SK-N-SH (cell line): ENCODE results near the gene ZNF74. TPM values are rescaled to one million over a fixed set of nuclear protein-coding genes. Genes with fewer than 3 reads are reported as not detected.
"Not testable (repeated sequence)": the region's sequence is repeated elsewhere in the genome, so short reads cannot be mapped to it uniquely, and the experiment has no call there.

Experiments used
- CTCF ChIA-PET: fragments of 300-600, 350-600 bp; formaldehyde crosslinking; extraction: SDS; loops from one replicate; lab custom pipeline; 2021; lab: Yijun Ruan, JAX
- POLR2A ChIA-PET: fragments of 350-600 bp; sonication (Branson Sonifier 250); formaldehyde crosslinking; extraction: SDS; loops from one replicate; lab custom pipeline; 2020; ENCODE audit warnings: antibody characterized with exemption, inconsistent platforms; lab: Yijun Ruan, JAX
- DNase-seq: peaks from one replicate; pipeline ENCODE4 v3.0.0; 2012
- H2AFZ ChIP-seq: fragments of 200-600 bp; sonication (generic); 2 replicates; pipeline ENCODE4 v1.8.1; 2016; ENCODE audit warnings: antibody characterized with exemption, mild to moderate bottlenecking, low read depth
- H3F3A ChIP-seq: fragments of 200-600 bp; sonication (generic); replicated peaks from 2 replicates; pipeline ENCODE3; 2016; ENCODE audit warnings: antibody characterized with exemption, mild to moderate bottlenecking; ENCODE audit not compliant: insufficient read depth
- H3K27ac ChIP-seq, 2 experiments: fragments of 200-500 bp in 1 of 2; fragments of 200-600 bp in 1 of 2; sonication (Bioruptor generic) in 1 of 2; sonication (generic), shearing (Covaris generic) in 1 of 2; 2 replicates each; pipeline versions ENCODE4 v1.5.1 to v1.6.1; 2014 to 2016; ENCODE audit warnings: low read depth in 2 of 2, inconsistent platforms in 1 of 2, low read length in 1 of 2, mild to moderate bottlenecking in 1 of 2, mixed read lengths in 1 of 2
- H3K27me3 ChIP-seq: fragments of 200-600 bp; sonication (generic), shearing (Covaris generic); 2 replicates; pipeline ENCODE4 v1.6.1; 2016; ENCODE audit warnings: mixed run types; ENCODE audit not compliant: insufficient read depth
- H3K36me3 ChIP-seq, 2 experiments: fragments of 200-500 bp in 1 of 2; fragments of 200-600 bp in 1 of 2; sonication (Bioruptor generic) in 1 of 2; sonication (generic) in 1 of 2; replicated peaks in 1 of 2; 2 replicates each; pipeline versions ENCODE3 to v1.5.1; 2014 to 2016; ENCODE audit warnings: low read length in 1 of 2, mild to moderate bottlenecking in 1 of 2; ENCODE audit not compliant: insufficient read depth in 2 of 2, control insufficient read depth in 1 of 2
- H3K4me1 ChIP-seq, 2 experiments: fragments of 200-500 bp in 1 of 2; fragments of 200-600 bp in 1 of 2; sonication (Bioruptor generic) in 1 of 2; sonication (generic), shearing (Covaris generic) in 1 of 2; 2 replicates each; pipeline versions ENCODE4 v1.5.1 to v1.6.1; 2014 to 2016; ENCODE audit warnings: low read depth in 1 of 2, low read length in 1 of 2, mixed run types in 1 of 2; ENCODE audit not compliant: insufficient read depth in 2 of 2, control insufficient read depth in 1 of 2
- H3K4me2 ChIP-seq: fragments of 200-600 bp; sonication (generic), shearing (Covaris generic); 2 replicates; pipeline ENCODE4 v1.6.1; 2017; ENCODE audit warnings: mixed run types
- H3K4me3 ChIP-seq, 2 experiments: fragments of 200-500 bp in 1 of 2; fragments of 200-600 bp in 1 of 2; sonication (Bioruptor generic) in 1 of 2; sonication (generic), shearing (Covaris generic) in 1 of 2; 2 replicates each; pipeline versions ENCODE4 v1.5.1 to v1.8.1; 2014 to 2016; ENCODE audit warnings: low read depth in 2 of 2, inconsistent platforms in 1 of 2, low read length in 1 of 2, mild to moderate bottlenecking in 1 of 2, mixed read lengths in 1 of 2, moderate library complexity in 1 of 2
- H3K79me2 ChIP-seq: fragments of 200-600 bp; sonication (generic); 2 replicates; pipeline ENCODE4 v1.8.1; 2017; ENCODE audit warnings: mild to moderate bottlenecking; ENCODE audit not compliant: insufficient read depth
- H3K9ac ChIP-seq: fragments of 200-600 bp; sonication (generic); 2 replicates; pipeline ENCODE4 v1.6.1; 2017; ENCODE audit warnings: mixed run types
- H3K9me2 ChIP-seq: fragments of 200-600 bp; sonication (generic); 2 replicates; pipeline ENCODE4 v1.6.1; 2017; ENCODE audit warnings: mixed run types
- H3K9me3 ChIP-seq: fragments of 200-600 bp; sonication (generic); 2 replicates; pipeline ENCODE4 v1.6.1; 2017; ENCODE audit warnings: mixed run types, mild to moderate bottlenecking, moderate library complexity
- H4K20me1 ChIP-seq: fragments of 200-600 bp; sonication (generic); 2 replicates; pipeline ENCODE4 v1.6.1; 2017; ENCODE audit warnings: mild to moderate bottlenecking, mixed run types; ENCODE audit not compliant: insufficient read depth
- CTCF ChIP-seq: fragments of 200-600 bp; sonication (generic); IDR thresholded peaks from 2 replicates; pipeline ENCODE4 v1.6.1; 2017; ENCODE audit warnings: antibody characterized with exemption, mild to moderate bottlenecking, moderate library complexity
- ELF1 ChIP-seq: IDR thresholded peaks from 2 replicates; pipeline ENCODE4 v1.4.0; 2012
- FOSL2 ChIP-seq: IDR thresholded peaks from 2 replicates; pipeline ENCODE4 v1.4.0; 2012; ENCODE audit warnings: low read depth, mild to moderate bottlenecking, moderate library complexity, borderline replicate concordance
- FOXM1 ChIP-seq: IDR thresholded peaks from 2 replicates; pipeline ENCODE4 v1.4.0; 2012; ENCODE audit warnings: low read depth, mild to moderate bottlenecking
- GATA2 ChIP-seq: sonication (generic); formaldehyde crosslinking; IDR thresholded peaks from 2 replicates; pipeline ENCODE4 v1.5.0; 2020; ENCODE audit warnings: mild to moderate bottlenecking, missing genetic modification reagents
- JUND ChIP-seq: IDR thresholded peaks from 2 replicates; pipeline ENCODE4 v1.4.0; 2012
- RXRA ChIP-seq: IDR thresholded peaks from 2 replicates; pipeline ENCODE4 v1.4.0; 2012; ENCODE audit warnings: low read depth, mild to moderate bottlenecking, borderline replicate concordance
- TAF1 ChIP-seq: IDR thresholded peaks from 2 replicates; pipeline ENCODE4 v1.6.1; 2012; ENCODE audit warnings: low read depth, mild to moderate bottlenecking, low read length, moderate library complexity, borderline replicate concordance
- TEAD4 ChIP-seq: IDR thresholded peaks from 2 replicates; pipeline ENCODE4 v1.4.0; 2012; ENCODE audit warnings: mild to moderate bottlenecking, borderline replicate concordance; ENCODE audit not compliant: insufficient read depth
- ZBTB33 ChIP-seq: IDR thresholded peaks from 2 replicates; pipeline ENCODE4 v1.4.0; 2012; ENCODE audit warnings: low read depth, borderline replicate concordance
- WGBS: methylation state at CpG from one replicate; pipeline ENCODE4 v1.1.6; 2017; ENCODE audit warnings: low lambda C conversion rate; 5-methylcytosine and 5-hydroxymethylcytosine counted together
- polyA plus RNA-seq, 3 experiments: library from polyadenylated mRNA; depleted of rRNA; stranded (reverse); fragments of >200 nt; gene quantifications; 2 replicates each; pipeline ENCODE4 v1.2.3, GENCODE V29; 2012
- TF ChIP-seq, protein P1 (sequence below): IDR thresholded peaks from 2 replicates; pipeline ENCODE4 v1.4.0; 2012; ENCODE audit warnings: low read depth, borderline replicate concordance

Gene ZNF74
- polyA plus RNA-seq, 1 of the 3 experiments (the other 2 are of a cell fraction): 8.0 TPM

GRCh38 chr22:20414450-20414849, 20.5 kb downstream of the ZNF74 start:
- H3K9me3 ChIP-seq: no peaks in the 10 kb centered on the region
- H3K4me2 ChIP-seq: no peak overlapping the region
- no peaks in the 10 kb centered on the region for H3K9me2 ChIP-seq
- ChIA-PET CTCF (no interaction called here), POLR2A (no interaction called here)
- no peaks in the 10 kb centered on the region for H4K20me1 ChIP-seq
- H3K27ac ChIP-seq: no peak overlapping the region
- H3K4me1 ChIP-seq: no peaks in the 10 kb centered on the region; a peak in 1 of 4 replicates
- no peak overlapping the region for H3K4me3 ChIP-seq
- no peaks in the 10 kb centered on the region for H3K36me3 ChIP-seq
- 50% methylated on average over 3 of the region's 3 CpGs for WGBS
- no peaks in the 10 kb centered on the region for H3F3A ChIP-seq
- no peak overlapping the region for H2AFZ ChIP-seq
- no peak for DNase-seq
- H3K9ac ChIP-seq: no peak overlapping the region
- no peaks in the 10 kb centered on the region for H3K79me2 ChIP-seq
- no peak for TF ChIP-seq GATA2 (CRISPR knock-in tag)
- no peak for TF ChIP-seq TEAD4
- no peak for TF ChIP-seq FOSL2
- TF ChIP-seq ZBTB33: no peak
- no peak for TF ChIP-seq TAF1
- no peak for TF ChIP-seq RXRA
- TF ChIP-seq ELF1: no peak
- TF ChIP-seq, protein P1, sequence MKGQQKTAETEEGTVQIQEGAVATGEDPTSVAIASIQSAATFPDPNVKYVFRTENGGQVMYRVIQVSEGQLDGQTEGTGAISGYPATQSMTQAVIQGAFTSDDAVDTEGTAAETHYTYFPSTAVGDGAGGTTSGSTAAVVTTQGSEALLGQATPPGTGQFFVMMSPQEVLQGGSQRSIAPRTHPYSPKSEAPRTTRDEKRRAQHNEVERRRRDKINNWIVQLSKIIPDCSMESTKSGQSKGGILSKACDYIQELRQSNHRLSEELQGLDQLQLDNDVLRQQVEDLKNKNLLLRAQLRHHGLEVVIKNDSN: no peak
- TF ChIP-seq CTCF: no peak
- no peak for TF ChIP-seq FOXM1
- TF ChIP-seq JUND: no peak
- H3K27me3 ChIP-seq: no peaks in the 10 kb centered on the region

- POLR2A ChIA-PET, H3K9me3 ChIP-seq, H3K27ac ChIP-seq, H3K36me3 ChIP-seq, H3K9me2 ChIP-seq, H3K4me1 ChIP-seq, H3K27me3 ChIP-seq, DNase-seq, H3K4me3 ChIP-seq, H2AFZ ChIP-seq, H4K20me1 ChIP-seq, H3K4me2 ChIP-seq, H3K79me2 ChIP-seq, H3K9ac ChIP-seq, H3F3A ChIP-seq: not testable (repeated sequence)
- CTCF ChIA-PET: interaction anchor here (1.0 kb wide), 1 partner anchor 41 kb away, joined by 4 read pairs; no protein-coding TSS in a partner anchor
- 73% methylated on average over 3 of the region's 3 CpGs for WGBS
Measured at GRCh38 chr22:20415241-20415640, 21.3 kb downstream of the ZNF74 start.

DNA sequence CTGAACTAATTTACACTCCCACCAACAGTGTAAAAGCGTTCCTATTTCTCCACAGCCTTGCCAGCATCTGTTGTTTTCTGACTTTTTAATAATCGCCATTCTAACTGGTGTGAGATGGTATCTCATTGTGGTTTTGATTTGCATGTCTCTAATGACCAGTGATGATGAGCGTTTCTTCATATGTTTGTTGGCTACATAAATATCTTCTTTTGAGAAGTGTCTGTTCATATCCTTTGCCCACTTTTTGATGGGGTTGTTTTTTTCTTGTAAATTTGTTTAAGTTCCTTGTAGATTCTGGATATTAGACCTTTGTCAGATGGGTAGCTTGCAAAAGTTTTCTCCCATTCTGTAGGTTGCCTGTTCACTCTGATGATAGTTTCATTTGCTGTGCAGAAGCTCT, 21.7 kb downstream of the ZNF74 start:
- H3K36me3 ChIP-seq, POLR2A ChIA-PET, H3K4me3 ChIP-seq, DNase-seq, H3K27ac ChIP-seq, H3K79me2 ChIP-seq, H3K27me3 ChIP-seq, H3K9me3 ChIP-seq, H3F3A ChIP-seq, H3K9ac ChIP-seq, H3K4me2 ChIP-seq, H3K4me1 ChIP-seq, H3K9me2 ChIP-seq, H4K20me1 ChIP-seq, H2AFZ ChIP-seq: not testable (repeated sequence)
- CTCF ChIA-PET: interaction anchor here (1.0 kb wide), 1 partner anchor 41 kb away, joined by 4 read pairs; no protein-coding TSS in a partner anchor
- 79% methylated on average over 3 of the region's 3 CpGs for WGBS
